HCT116 (cell line): ENCODE results near the gene SCN1A.

ENCODE experiments used
- POLR2A ChIP-seq: IDR thresholded peaks from 2 replicates; pipeline ENCODE4 v1.7.0; 2011; ENCODE audit warnings: borderline replicate concordance; ENCODE audit not compliant: insufficient read depth, insufficient read length; ENCODE audit errors: extremely low read depth
- POLR2AphosphoS5 ChIP-seq: IDR thresholded peaks from 2 replicates; pipeline ENCODE4 v1.6.1; 2011; ENCODE audit warnings: mild to moderate bottlenecking, low read depth, low read length, moderate library complexity
- SRF ChIP-seq: IDR thresholded peaks from 2 replicates; pipeline ENCODE4 v1.6.1; 2012; ENCODE audit warnings: low read depth
- TF ChIP-seq, protein P1 (sequence below), 3 experiments: fragments of 200-600 bp in 1 of 3; sonication (generic) in 1 of 3; IDR thresholded peaks in 2 of 3; conservative IDR thresholded peaks in 1 of 3; 2 replicates each; pipeline ENCODE4 v1.5.1; 2012 to 2017; ENCODE audit warnings: low read depth in 2 of 3, low read length in 2 of 3, antibody characterized with exemption in 1 of 3, borderline replicate concordance in 1 of 3, control low read depth in 1 of 3, mild to moderate bottlenecking in 1 of 3, mixed read lengths in 1 of 3, mixed run types in 1 of 3, moderate library complexity in 1 of 3; ENCODE audit not compliant: insufficient read depth in 1 of 3
- TF ChIP-seq, protein P2 (sequence below): IDR thresholded peaks from 2 replicates; pipeline ENCODE4 v1.6.1; 2011; ENCODE audit warnings: mild to moderate bottlenecking, low read length, moderate library complexity; ENCODE audit not compliant: insufficient replicate concordance; ENCODE audit errors: extremely low read depth

DNA sequence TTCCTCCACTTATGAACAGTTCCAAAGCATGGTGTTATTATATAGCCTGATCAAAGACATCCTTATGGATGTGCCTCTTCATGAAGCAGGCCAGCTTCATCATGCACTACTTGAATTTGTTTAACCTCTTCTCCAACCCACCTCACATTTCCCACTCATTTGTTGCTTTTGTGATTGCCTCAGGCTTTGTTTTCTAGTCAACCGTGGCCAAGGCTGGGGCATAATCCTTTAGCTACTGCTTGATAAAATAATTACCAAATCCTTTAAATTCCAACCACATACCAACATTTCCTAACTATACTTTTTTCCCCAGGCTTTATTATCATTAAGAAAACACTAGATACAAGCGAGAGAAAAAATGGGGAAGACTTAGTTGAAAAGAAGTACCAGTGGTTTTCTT is 39.6 kb upstream of the SCN1A start:
- TF ChIP-seq POLR2AphosphoS5 (no peak), SRF (no peak), POLR2A (no peak)
- TF ChIP-seq, protein P1, sequence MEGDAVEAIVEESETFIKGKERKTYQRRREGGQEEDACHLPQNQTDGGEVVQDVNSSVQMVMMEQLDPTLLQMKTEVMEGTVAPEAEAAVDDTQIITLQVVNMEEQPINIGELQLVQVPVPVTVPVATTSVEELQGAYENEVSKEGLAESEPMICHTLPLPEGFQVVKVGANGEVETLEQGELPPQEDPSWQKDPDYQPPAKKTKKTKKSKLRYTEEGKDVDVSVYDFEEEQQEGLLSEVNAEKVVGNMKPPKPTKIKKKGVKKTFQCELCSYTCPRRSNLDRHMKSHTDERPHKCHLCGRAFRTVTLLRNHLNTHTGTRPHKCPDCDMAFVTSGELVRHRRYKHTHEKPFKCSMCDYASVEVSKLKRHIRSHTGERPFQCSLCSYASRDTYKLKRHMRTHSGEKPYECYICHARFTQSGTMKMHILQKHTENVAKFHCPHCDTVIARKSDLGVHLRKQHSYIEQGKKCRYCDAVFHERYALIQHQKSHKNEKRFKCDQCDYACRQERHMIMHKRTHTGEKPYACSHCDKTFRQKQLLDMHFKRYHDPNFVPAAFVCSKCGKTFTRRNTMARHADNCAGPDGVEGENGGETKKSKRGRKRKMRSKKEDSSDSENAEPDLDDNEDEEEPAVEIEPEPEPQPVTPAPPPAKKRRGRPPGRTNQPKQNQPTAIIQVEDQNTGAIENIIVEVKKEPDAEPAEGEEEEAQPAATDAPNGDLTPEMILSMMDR (IDR thresholded peaks at IDR 0.05 in 2 of 3, conservative IDR thresholded peaks at IDR 0.05 in 1 of 3; ENCODE audit: borderline replicate concordance in 1 of 3, insufficient read depth in 1 of 3, low read depth in 2 of 3, low read length in 2 of 3), result no peak
- TF ChIP-seq, protein P2, sequence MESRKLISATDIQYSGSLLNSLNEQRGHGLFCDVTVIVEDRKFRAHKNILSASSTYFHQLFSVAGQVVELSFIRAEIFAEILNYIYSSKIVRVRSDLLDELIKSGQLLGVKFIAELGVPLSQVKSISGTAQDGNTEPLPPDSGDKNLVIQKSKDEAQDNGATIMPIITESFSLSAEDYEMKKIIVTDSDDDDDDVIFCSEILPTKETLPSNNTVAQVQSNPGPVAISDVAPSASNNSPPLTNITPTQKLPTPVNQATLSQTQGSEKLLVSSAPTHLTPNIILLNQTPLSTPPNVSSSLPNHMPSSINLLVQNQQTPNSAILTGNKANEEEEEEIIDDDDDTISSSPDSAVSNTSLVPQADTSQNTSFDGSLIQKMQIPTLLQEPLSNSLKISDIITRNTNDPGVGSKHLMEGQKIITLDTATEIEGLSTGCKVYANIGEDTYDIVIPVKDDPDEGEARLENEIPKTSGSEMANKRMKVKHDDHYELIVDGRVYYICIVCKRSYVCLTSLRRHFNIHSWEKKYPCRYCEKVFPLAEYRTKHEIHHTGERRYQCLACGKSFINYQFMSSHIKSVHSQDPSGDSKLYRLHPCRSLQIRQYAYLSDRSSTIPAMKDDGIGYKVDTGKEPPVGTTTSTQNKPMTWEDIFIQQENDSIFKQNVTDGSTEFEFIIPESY, result no peak
